Measurements from ENCODE around the gene SERGEF. TPM values are rescaled to one million over a fixed set of nuclear protein-coding genes. Genes with fewer than 3 reads are reported as not detected.

SERGEF gene
- total RNA-seq, 4 donors from 2014 or later = 62.2 to 116 (median 83.5) TPM

GRCh38 chr11:17763703-17764102 is 249.1 kb downstream of the SERGEF start:
- no peaks in the 10 kb centered on the region for H3K36me3 ChIP-seq
- H3K4me3 ChIP-seq (replicated peaks in 1 of 3) = no peak overlapping the region
- no peaks in the 10 kb centered on the region for H3K27me3 ChIP-seq
- 60 to 62% methylated on average over 3 of the region's 3 CpGs for WGBS, 2 donors
- intact Hi-C loops (cut with DNase I) = no loop called here
- TF ChIP-seq CTCF (IDR thresholded peaks at IDR 0.05) = no peak
- TF ChIP-seq POLR2A (IDR thresholded peaks at IDR 0.05) = no peak
- DNase-seq = no peak
- no peak overlapping the region for H3K27ac ChIP-seq
- no peaks in the 10 kb centered on the region for H3K4me1 ChIP-seq
- H3K9me3 ChIP-seq = no peaks in the 10 kb centered on the region

- no peak for DNase-seq
- Histone ChIP-seq H3K36me3 (no peaks in the 10 kb centered on the region), H3K27me3 (no peaks in the 10 kb centered on the region), H3K9me3 (no peaks in the 10 kb centered on the region), H3K27ac (no peak overlapping the region), H3K4me1 (no peaks in the 10 kb centered on the region), H3K4me3 (replicated peaks in 1 of 3) (no peak overlapping the region)
- intact Hi-C loops (cut with DNase I) = no loop called here
- TF ChIP-seq POLR2A (IDR thresholded peaks at IDR 0.05) (no peak), CTCF (IDR thresholded peaks at IDR 0.05) (no peak)
- 83 to 98% methylated on average over 6 to 7 of the region's 7 CpGs for WGBS, 2 donors
These were observed 249.6 kb downstream of the SERGEF start for GRCh38 chr11:17763244-17763643.

- no peak for DNase-seq
- Histone ChIP-seq H3K36me3 (no peaks in the 10 kb centered on the region), H3K27ac (no peak overlapping the region), H3K9me3 (no peaks in the 10 kb centered on the region), H3K4me1 (no peaks in the 10 kb centered on the region), H3K4me3 (replicated peaks in 1 of 3) (no peak overlapping the region), H3K27me3 (no peaks in the 10 kb centered on the region)
- WGBS, 2 donors = 85 to 88% methylated on average over 17 of the region's 17 CpGs
- intact Hi-C loops (cut with DNase I) = no loop called here
- no peak for TF ChIP-seq POLR2A (IDR thresholded peaks at IDR 0.05)
- no peak for TF ChIP-seq CTCF (IDR thresholded peaks at IDR 0.05)
These were observed 250.4 kb downstream of the SERGEF start for GRCh38 chr11:17762309-17762974.

GRCh38 chr11:17760102-17761029 is 252.5 kb downstream of the SERGEF start:
- DNase-seq = peak; percentile 62 to 70
- no peaks in the 10 kb centered on the region for H3K27me3 ChIP-seq
- 49 to 62% methylated on average over 21 to 23 of the region's 23 CpGs for WGBS, 2 donors
- H3K36me3 ChIP-seq = no peaks in the 10 kb centered on the region
- TF ChIP-seq POLR2A (IDR thresholded peaks at IDR 0.05) (no peak), CTCF (IDR thresholded peaks at IDR 0.05) (peak in 4 of 6 experiments; percentile 48 to 74 (median 66))
- intact Hi-C loops (cut with DNase I) = no loop called here
- H3K27ac ChIP-seq = no peak overlapping the region
- no peak overlapping the region for H3K4me3 ChIP-seq (replicated peaks in 1 of 3)
- no peaks in the 10 kb centered on the region for H3K9me3 ChIP-seq
- H3K4me1 ChIP-seq = no peaks in the 10 kb centered on the region

GRCh38 chr11:17755891-17756290 is 257.0 kb downstream of the SERGEF start:
- no peaks in the 10 kb centered on the region for H3K27me3 ChIP-seq
- H3K27ac ChIP-seq = no peak overlapping the region
- H3K9me3 ChIP-seq = no peaks in the 10 kb centered on the region
- 82 to 89% methylated on average over 3 of the region's 3 CpGs for WGBS, 2 donors
- DNase-seq = no peak
- intact Hi-C loops (cut with DNase I) = no loop called here
- TF ChIP-seq POLR2A (IDR thresholded peaks at IDR 0.05) (no peak), CTCF (IDR thresholded peaks at IDR 0.05) (no peak)
- H3K4me1 ChIP-seq = no peaks in the 10 kb centered on the region
- no peak overlapping the region for H3K4me3 ChIP-seq (replicated peaks in 1 of 3)
- H3K36me3 ChIP-seq = no peaks in the 10 kb centered on the region
